Lung (tissue), 12 donors: ENCODE measurements around the gene MAP7D3. TPM values are rescaled to one million over a fixed set of nuclear protein-coding genes. Genes with fewer than 3 reads are reported as not detected.

Source experiments
- ATAC-seq: fragments of 200-7000 bp; cut with Tn5 transposase; one replicate; pipeline ENCODE4 v1.9.1; 2020; ENCODE audit warnings: moderate number of reproducible peaks; ENCODE audit not compliant: insufficient read depth, low FRiP score
- DNase-seq, 3 donors: peaks; one replicate each; pipeline ENCODE4 v3.0.0-alpha.2; 2013 to 2017
- H3K27ac ChIP-seq, 2 donors: one replicate each; pipeline ENCODE4 v1.5.1; 2013; ENCODE audit warnings: mild to moderate bottlenecking in 2 of 2, moderate library complexity in 2 of 2, control low read depth in 1 of 2, inconsistent platforms in 1 of 2, low read depth in 1 of 2, low read length in 1 of 2
- H3K27me3 ChIP-seq, 3 donors: one replicate each; pipeline ENCODE4 v1.5.1; 2013; ENCODE audit warnings: low read length in 2 of 3; ENCODE audit not compliant: control insufficient read depth in 3 of 3, insufficient read depth in 3 of 3
- H3K36me3 ChIP-seq, 4 donors: one replicate each; pipeline ENCODE4 v1.5.1; 2013; ENCODE audit warnings: low read length in 4 of 4, mild to moderate bottlenecking in 1 of 4, moderate library complexity in 1 of 4; ENCODE audit not compliant: control insufficient read depth in 4 of 4, insufficient read depth in 4 of 4
- H3K4me1 ChIP-seq, 5 donors: one replicate each; pipeline ENCODE4 v1.5.1; 2013; ENCODE audit warnings: low read length in 5 of 5, mild to moderate bottlenecking in 2 of 5, moderate library complexity in 1 of 5; ENCODE audit not compliant: control insufficient read depth in 5 of 5, insufficient read depth in 5 of 5
- H3K4me3 ChIP-seq: one replicate; pipeline ENCODE4 v1.5.1; 2013; ENCODE audit warnings: mild to moderate bottlenecking, control low read depth, moderate library complexity
- H3K9ac ChIP-seq, 2 donors: one replicate each; pipeline ENCODE4 v1.5.1; 2013; ENCODE audit warnings: low read length in 2 of 2, control low read depth in 1 of 2; ENCODE audit not compliant: insufficient read depth in 1 of 2
- H3K9me3 ChIP-seq, 4 donors: one replicate each; pipeline ENCODE4 v1.5.1; 2013; ENCODE audit warnings: low read length in 3 of 4, mild to moderate bottlenecking in 1 of 4, moderate library complexity in 1 of 4; ENCODE audit not compliant: control insufficient read depth in 4 of 4, insufficient read depth in 3 of 4
- CTCF ChIP-seq: IDR thresholded peaks from 2 replicates; pipeline ENCODE4 v1.5.1; 2012; ENCODE audit warnings: mild to moderate bottlenecking; ENCODE audit errors: control extremely low read depth, extremely low read depth
- WGBS, 2 donors: extraction: QIAGEN DNeasy Blood & Tissue Kit; methylation state at CpG; one replicate each; pipeline ENCODE4 v1.1.7; 2013; 5-methylcytosine and 5-hydroxymethylcytosine counted together
- polyA plus RNA-seq, 2 donors: library from polyadenylated mRNA; stranded (reverse); fragments of 200-250 nt; gene quantifications; one replicate each; pipeline ENCODE4 v1.2.1, GENCODE V29; 2013
- total RNA-seq, 2 donors: library from RNA; depleted of rRNA in 1 of 2; stranded (reverse); fragments of >200 nt in 1 of 2; gene quantifications; one replicate each; pipeline ENCODE4 v1.2.1, GENCODE V29; 2014 to 2021
- donor health status: control.
- donor health status: control.
- donor health status: Bipolar disorder and iron deficiency.
- donor health status: healthy.
- donor health status: DM: yes; HTN: yes; CAD: no.

The MAP7D3 gene
- total and polyA plus RNA-seq, 4 donors, result 4.0 to 10.5 (median 6.5) TPM

GRCh38 chrX:136221851-136222513, 29.2 kb downstream of the MAP7D3 start:
- H3K36me3 ChIP-seq, result peaks cover 3 to 8% (median 4%) of the 10 kb centered on the region in 4 donors
- DNase-seq (no peak), ATAC-seq (no peak)

GRCh38 chrX:136220951-136221350, 30.2 kb downstream of the MAP7D3 start:
- Histone ChIP-seq H3K27ac (no peak overlapping the region), H3K9me3 (no peaks in the 10 kb centered on the region), H3K4me1 (no peaks in the 10 kb centered on the region), H3K4me3 (no peak overlapping the region), H3K36me3 (peaks cover 2 to 8% (median 3%) of the 10 kb centered on the region in 4 donors), H3K9ac (no peak overlapping the region), H3K27me3 (peaks cover 0 to 4% (median 2%) of the 10 kb centered on the region in 3 donors)
- ATAC-seq (no peak), DNase-seq (no peak)
- WGBS, 2 donors, result 69 to 87% methylated on average over 3 of the region's 3 CpGs
- TF ChIP-seq CTCF, result no peak

More at GRCh38 chrX:136221851-136222513, 29.2 kb downstream of the MAP7D3 start:
- no peak for TF ChIP-seq CTCF
- H3K9me3 ChIP-seq, result no peaks in the 10 kb centered on the region
- WGBS, 2 donors, result 87 to 97% methylated on average over 3 of the region's 3 CpGs
- no peak overlapping the region for H3K9ac ChIP-seq
- H3K27ac ChIP-seq, result no peak overlapping the region
- peaks cover 0 to 4% (median 2%) of the 10 kb centered on the region in 3 donors for H3K27me3 ChIP-seq
- no peak overlapping the region for H3K4me3 ChIP-seq
- no peaks in the 10 kb centered on the region for H3K4me1 ChIP-seq

GRCh38 chrX:136220540-136220939, 30.7 kb downstream of the MAP7D3 start:
- Histone ChIP-seq H3K9ac (no peak overlapping the region), H3K9me3 (no peaks in the 10 kb centered on the region), H3K27ac (no peak overlapping the region), H3K36me3 (peaks cover 0 to 6% (median 3%) of the 10 kb centered on the region in 4 donors), H3K27me3 (peaks cover 0 to 4% (median 2%) of the 10 kb centered on the region in 3 donors), H3K4me1 (no peaks in the 10 kb centered on the region), H3K4me3 (no peak overlapping the region)
- no peak for DNase-seq
- no peak for ATAC-seq
- no peak for TF ChIP-seq CTCF
- 77 to 91% methylated on average over 4 of the region's 4 CpGs for WGBS, 2 donors

- Histone ChIP-seq H3K4me1 (no peaks in the 10 kb centered on the region), H3K27ac (no peak overlapping the region), H3K4me3 (no peak overlapping the region), H3K9me3 (no peaks in the 10 kb centered on the region), H3K27me3 (peaks cover 0 to 4% (median 2%) of the 10 kb centered on the region in 3 donors), H3K9ac (no peak overlapping the region), H3K36me3 (peaks cover 0 to 4% (median 3%) of the 10 kb centered on the region in 4 donors)
- WGBS, 2 donors, result 79 to 94% methylated on average over 5 of the region's 5 CpGs
- no peak for TF ChIP-seq CTCF
- DNase-seq (no peak), ATAC-seq (no peak)
Observed at GRCh38 chrX:136219893-136220292, 31.3 kb downstream of the MAP7D3 start.
